GM21515 (cell line): ENCODE results near the gene FGF11.
"Not testable (repeated sequence)": the region's sequence is repeated elsewhere in the genome, so short reads cannot be mapped to it uniquely, and the experiment has no call there.

Experiments
- ATAC-seq: cut with Tn5 transposase; IDR thresholded peaks from one replicate; pipeline ENCODE4 v1.9.1; 2021; ENCODE audit not compliant: unreplicated experiment

Gene FGF11

DNA sequence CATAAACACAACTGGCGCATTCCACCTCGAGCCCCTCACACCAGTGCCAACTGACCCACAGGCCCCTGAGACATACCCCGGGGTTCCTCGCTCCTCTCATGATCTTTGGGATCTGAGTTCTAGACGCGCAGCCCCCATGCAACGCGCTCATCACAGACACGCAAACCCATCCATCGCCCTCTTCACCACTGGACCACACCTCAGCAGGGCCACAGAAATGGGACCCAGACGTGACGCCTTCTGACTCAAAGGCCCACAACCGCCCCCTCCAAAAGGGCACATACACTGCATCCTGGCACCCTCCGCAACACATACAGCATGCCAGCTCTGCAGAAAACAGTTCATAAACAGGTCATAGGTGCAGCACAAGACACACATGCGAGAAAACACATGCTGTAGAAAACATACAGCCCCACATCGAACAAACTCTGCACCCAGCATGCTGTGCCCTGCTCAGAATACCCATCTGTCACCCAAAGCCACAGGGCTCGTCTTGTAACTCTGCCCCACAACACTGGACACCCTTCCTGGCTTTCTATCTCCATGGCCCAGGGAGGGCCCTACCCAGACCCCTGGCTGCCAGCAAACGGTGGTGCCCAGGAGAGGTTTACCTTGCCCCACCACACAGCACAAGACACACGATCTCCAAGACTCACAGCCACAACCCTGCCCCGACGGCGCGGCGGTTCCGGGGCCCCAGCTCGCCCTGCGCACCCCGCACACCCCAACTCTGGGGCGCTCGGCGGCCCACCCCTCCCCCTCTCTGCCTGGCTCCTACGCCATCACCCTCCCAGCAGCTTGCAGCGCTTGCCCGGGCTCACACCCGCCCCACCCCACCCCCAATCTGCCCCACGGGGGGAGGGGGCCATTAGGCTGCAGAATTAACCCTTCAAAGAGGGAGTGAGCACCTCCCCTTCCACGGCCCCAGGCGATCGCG lies 39.2 kb downstream of the FGF11 start:
- no peak for ATAC-seq

DNA sequence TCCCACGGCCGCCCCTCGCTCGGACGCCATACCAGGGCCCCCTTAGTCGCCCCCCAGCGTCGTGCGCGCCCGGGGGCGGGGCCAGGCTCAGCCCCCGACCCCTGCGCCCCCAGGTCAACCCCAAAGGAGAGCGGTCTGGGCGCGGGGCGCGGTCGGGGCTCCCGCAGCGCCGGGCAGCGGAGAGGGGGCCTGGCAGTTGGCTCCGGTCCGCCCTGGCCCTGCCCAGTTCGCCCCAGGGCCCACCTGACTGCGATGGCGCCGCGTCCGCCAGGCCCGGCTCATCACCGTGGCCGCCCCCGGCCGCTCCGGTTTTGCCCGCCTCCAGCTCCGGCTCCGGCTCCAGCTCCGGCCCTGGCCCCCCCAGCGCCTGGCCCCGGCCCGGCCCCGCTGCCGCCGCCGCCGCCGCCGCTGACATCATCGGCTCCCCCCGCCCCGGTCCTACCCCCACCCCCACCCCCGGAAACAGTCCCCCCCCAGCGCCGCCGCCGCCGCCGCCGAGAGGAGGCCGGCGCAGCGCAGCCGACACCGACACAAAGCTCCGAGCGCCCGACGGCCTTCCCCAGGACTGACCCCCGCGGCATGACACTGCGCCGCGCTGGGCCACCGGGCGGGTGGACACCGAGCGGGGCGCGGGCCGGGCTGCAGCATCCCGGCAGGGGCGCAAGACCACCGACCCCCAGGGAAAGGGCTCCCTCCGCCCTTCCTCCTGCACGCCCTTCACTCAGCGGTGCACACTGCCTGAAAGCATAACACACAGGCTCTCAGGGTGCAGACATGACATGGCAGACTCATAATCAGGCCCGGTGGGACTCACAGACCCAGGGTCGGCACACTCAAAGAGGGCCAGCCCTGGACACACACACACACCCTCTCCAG lies 40.1 kb downstream of the FGF11 start, which contains the start of gene ZBTB4:
TSS of gene ZBTB4 (minus strand) at position 419 of the 876 bp plus-strand sequence. CDS start 12,830 bp downstream, outside the sequence.
- ATAC-seq, result no peak

DNA sequence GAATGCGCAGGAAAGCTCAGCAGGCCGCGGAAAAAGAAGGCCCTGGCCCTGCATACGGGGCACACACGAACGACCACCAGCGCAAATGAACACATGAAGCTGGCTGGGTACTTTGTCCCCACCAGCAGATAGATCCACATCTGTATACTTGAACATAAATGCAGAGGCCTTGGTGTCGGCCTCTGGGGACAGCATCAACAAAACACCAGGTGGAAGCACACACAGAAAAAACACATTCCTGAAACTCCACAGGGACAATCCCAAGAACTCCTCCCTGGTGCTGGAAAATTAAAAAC lies 40.7 kb downstream of the FGF11 start:
- ATAC-seq, result no peak

DNA sequence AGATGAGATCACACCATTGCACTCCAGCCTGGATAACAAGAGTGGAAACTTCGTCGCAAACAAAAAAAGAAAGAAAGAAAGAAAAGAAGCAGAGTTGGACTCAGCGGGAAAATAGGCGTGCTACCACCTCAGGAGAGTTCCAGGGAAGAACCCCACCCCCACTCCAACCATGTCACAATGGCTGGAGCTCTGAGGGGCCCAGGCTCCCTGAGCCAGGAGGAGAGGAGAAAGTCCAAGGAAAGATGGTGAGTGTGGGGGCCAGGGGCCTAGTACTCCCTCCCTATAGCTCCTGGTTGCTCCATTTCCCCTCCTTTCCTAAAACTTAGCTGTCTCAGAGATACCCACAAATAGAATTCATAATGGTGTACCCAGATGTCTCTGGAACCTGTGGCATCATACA lies 42.0 kb downstream of the FGF11 start, which contains the start of gene SLC35G6:
TSS of gene SLC35G6 (plus strand) at position 172 of the 400 bp plus-strand sequence. CDS start at position 243, 71 bp downstream.
- not testable (repeated sequence) for ATAC-seq

DNA sequence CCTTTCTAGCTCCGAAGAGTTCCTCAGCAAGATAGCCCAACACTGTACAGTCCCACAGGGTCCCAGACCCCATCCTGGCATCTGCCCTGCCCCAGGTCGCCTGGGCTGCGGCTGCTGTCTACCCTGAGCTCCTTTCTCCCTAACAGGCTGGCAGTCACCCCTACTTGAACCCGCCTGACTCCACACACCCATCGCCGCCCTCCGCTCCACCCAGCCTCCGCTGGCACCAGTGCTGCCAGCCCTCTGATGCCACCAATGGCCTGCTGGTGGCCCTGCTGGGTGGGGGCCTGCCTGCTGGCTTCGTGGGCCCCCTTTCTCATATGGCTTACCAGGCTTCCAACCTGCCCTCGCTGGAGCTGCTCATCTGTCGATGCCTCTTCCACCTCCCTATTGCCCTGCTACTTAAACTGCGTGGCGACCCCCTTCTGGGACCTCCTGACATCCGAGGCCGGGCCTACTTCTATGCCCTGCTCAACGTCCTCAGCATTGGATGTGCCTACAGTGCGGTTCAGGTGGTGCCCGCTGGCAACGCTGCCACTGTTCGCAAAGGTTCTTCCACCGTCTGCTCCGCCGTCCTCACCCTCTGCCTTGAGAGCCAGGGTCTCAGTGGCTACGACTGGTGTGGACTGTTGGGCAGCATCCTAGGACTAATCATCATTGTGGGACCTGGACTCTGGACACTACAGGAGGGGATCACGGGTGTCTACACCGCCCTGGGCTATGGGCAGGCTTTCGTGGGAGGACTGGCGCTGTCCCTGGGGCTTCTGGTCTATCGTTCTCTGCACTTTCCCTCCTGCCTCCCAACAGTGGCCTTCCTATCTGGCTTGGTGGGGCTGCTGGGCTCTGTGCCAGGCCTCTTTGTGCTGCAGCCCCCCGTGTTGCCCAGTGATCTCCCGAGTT lies 42.8 kb downstream of the FGF11 start:
- not testable (repeated sequence) for ATAC-seq

DNA sequence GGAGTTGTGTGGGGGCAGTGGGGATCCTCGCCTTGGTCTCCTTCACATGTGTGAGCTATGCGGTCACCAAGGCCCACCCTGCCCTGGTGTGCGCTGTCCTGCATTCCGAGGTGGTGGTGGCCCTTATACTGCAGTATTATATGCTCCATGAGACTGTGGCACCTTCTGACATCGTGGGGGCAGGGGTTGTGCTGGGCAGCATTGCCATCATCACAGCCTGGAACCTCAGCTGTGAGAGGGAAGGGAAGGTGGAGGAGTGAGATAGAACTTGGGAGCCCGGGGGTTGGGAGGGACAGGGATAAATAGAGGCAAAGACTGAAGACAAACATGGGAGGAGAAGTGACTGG lies 43.4 kb downstream of the FGF11 start:
- ATAC-seq, result not testable (repeated sequence)

DNA sequence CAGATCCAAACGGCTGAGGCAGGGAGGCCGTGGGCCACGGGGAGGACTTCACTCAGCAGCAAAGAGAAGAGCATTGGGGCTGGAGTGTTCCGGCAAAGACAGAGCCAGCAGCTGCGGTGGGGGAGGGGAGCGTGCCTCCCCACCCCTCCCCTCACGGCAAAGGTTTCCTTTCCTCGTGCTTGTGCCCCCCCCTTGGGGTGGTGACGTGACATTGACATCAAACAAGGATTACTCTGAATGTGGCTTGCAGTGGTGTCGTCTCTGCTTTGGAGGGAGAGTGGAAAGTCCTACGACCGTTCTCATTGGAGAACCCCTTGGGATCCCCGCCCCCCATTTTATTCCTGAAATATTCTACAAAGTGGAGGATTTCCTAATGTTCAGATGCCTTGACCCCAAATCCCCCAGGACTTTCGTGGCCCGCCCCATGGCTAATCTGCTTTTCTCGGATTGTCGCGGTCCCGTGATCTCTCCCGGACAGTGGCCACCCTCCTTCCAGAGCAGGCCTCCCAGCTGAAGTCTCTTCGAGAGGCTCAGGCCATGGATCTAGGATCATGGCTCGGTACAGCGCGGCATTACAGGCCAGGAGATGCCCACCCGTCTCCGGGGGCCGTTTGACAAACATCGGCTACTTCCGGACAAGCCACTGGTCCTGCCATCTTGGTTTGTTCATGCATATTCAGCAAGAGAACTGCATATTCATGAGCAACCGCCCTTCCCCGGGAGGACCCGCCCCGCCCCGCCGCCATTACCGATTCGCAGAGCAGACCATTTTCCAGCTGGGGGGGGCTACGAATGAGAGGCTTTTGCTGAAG lies 44.1 kb downstream of the FGF11 start:
- ATAC-seq, result peak; percentile 29

DNA sequence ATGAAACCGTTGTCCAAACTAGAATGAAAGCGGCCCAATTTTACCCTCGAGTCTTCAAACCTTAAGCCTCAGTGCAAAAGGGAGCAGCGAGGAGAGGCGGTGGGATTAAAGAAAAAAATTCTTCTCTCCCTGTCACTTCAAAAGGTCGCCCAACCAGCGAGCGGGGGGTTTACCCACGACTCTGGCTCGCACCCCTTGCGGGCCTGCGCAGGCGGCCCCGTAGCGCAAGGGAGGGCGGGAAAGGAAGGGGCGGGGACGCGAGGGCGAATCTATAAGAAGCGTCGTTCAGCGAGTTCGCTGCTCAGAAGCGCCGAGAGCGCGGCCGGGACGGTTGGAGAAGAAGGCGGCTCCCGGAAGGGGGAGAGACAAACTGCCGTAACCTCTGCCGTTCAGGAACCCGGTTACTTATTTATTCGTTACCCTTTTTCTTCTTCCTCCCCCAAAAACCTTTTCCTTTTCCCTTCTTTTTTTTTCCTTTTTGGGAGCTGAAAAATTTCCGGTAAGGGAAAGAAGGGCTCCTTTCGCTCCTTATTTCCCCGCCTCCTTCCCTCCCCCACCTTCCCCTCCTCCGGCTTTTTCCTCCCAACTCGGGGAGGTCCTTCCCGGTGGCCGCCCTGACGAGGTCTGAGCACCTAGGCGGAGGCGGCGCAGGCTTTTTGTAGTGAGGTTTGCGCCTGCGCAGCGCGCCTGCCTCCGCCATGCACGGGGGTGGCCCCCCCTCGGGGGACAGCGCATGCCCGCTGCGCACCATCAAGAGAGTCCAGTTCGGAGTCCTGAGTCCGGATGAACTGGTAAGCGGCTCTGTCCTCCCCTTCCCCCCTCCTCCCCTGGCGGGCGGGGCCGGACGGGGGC lies 45.0 kb downstream of the FGF11 start, which contains the start of gene POLR2A:
TSS of gene POLR2A (plus strand) at position 300 of the 852 bp plus-strand sequence.
- peak; percentile 66 for ATAC-seq

DNA sequence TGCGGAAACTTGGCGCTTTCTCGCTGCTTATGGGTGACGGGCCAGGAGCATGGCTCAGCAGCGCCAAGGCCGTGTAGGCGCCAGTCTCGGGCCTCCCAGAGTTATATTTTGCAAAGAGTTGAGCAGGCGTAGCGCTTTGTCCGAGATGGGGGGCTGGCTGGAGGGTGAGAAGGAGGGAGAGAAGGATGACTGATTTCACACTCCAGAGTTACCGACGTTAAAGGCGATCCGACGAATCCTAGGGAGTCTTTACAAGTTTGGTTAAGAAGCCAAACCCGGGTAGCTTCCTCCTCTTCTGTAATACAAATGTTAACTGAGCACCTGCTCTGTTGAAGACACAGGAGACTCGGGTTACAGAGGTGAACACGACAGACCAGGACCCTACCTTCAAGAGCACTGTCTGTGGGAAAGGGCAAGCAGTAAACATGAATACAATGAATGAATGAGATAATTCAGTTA lies 45.6 kb downstream of the FGF11 start:
- peak; percentile 2 for ATAC-seq

DNA sequence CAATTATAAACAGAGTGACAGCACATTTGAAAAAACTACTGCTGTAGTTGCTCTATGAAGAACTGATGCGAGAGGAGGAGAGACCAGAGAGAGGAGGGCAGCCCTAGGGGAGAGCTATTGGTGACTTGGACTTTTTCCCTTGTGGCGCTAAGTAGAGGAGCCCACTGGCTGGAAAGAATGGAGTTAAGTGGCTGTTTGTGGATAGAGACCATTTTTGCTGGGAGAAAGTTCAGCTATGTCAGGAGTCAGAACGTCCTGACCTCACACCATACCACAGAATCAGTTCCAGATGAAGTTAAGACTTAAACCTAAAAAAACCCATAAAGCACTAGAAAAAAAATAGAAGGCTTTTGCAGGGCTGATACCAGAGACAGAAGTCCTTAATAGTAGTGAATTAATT lies 46.9 kb downstream of the FGF11 start:
- no peak for ATAC-seq

DNA sequence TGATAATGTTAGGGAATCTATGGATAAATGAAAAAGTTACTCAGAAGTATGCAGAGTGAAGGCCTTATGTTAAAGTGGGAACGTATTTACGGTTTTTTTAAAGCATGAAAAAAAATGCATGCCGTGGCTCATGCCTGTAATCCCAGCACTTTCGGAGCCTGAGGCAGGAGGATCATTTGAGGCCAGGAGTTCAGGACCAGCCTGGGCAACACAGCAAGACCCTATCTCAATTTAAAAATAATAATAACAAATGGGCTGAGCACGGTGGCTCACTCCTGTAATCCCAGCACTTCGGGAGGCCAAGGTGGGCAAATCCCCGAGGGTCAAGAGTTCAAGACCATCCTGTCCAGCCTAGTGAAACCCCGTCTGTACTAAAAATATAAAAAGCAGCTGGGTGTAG lies 50.8 kb downstream of the FGF11 start:
- ATAC-seq, result no peak

DNA sequence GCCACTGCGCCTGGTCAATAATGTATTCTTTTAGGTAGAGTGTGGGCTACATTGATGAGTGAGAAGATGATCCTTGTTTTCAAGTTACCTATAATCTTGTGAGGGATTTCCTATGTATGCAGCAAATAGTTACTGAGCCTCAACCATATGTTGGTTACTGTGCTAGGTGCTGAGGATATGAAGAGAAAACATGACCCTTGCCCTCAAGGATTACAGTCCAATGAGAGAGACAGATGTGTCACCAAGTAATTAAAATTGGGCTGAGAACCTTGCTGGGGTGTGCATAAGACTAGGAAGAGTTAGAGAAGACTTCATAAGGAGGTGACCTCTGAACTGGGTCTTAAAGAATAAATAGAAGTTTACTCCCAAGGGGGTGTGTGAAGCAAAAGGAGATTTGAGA lies 52.3 kb downstream of the FGF11 start:
- ATAC-seq, result no peak

DNA sequence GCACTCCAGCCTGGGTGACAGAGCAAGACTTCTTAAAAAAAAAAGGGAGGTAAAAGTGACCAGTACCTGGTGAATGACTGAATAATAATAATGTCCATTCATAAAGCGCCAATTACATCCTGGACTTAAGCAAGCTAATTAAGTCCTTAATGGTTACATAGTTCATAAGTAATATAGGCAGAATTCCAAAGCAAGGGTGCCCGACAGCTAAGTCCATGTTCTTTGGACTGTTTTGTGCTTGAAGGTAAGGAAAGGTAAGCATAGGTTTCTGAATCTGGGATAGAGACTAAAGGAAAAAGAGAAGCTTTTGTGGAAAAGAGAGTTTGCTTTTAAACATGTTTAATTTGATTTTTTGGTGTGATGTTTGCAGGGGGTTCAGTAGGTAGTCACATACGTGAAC lies 54.6 kb downstream of the FGF11 start:
- no peak for ATAC-seq
